Activated naive CD8-positive, alpha-beta T cell treated with anti-CD3 and anti-CD28 coated beads for 36 hours (primary cell): ENCODE data around the gene RNPEPL1. TPM values are rescaled to one million over a fixed set of nuclear protein-coding genes. Genes with fewer than 3 reads are reported as not detected.
"Not testable (repeated sequence)": the region's sequence is repeated elsewhere in the genome, so short reads cannot be mapped to it uniquely, and the experiment has no call there.

Experiments used
- DNase-seq: peaks from one replicate; pipeline ENCODE4 v3.0.0; 2021
- H3K27ac Mint-ChIP-seq: one replicate; pipeline ENCODE4 v1.8.0; 2022; ENCODE audit warnings: mild to moderate bottlenecking, moderate library complexity, mixed read lengths
- H3K27me3 Mint-ChIP-seq: one replicate; pipeline ENCODE4 v1.8.0; 2022; ENCODE audit warnings: mild to moderate bottlenecking, mixed read lengths
- H3K36me3 Mint-ChIP-seq: one replicate; pipeline ENCODE4 v1.8.0; 2021; ENCODE audit warnings: mild to moderate bottlenecking, mixed read lengths
- H3K4me1 Mint-ChIP-seq: one replicate; pipeline ENCODE4 v1.8.0; 2021; ENCODE audit warnings: mixed read lengths
- H3K4me3 Mint-ChIP-seq: one replicate; pipeline ENCODE4 v1.8.0; 2022; ENCODE audit warnings: mild to moderate bottlenecking, moderate library complexity, mixed read lengths
- H3K9me3 Mint-ChIP-seq: one replicate; pipeline ENCODE4 v1.8.0; 2022; ENCODE audit warnings: mixed read lengths
- total RNA-seq, 2 experiments: library from RNA; stranded (reverse); gene quantifications; one replicate each; pipeline ENCODE4 v1.2.3, GENCODE V29; 2021

RNPEPL1 gene, protein sequence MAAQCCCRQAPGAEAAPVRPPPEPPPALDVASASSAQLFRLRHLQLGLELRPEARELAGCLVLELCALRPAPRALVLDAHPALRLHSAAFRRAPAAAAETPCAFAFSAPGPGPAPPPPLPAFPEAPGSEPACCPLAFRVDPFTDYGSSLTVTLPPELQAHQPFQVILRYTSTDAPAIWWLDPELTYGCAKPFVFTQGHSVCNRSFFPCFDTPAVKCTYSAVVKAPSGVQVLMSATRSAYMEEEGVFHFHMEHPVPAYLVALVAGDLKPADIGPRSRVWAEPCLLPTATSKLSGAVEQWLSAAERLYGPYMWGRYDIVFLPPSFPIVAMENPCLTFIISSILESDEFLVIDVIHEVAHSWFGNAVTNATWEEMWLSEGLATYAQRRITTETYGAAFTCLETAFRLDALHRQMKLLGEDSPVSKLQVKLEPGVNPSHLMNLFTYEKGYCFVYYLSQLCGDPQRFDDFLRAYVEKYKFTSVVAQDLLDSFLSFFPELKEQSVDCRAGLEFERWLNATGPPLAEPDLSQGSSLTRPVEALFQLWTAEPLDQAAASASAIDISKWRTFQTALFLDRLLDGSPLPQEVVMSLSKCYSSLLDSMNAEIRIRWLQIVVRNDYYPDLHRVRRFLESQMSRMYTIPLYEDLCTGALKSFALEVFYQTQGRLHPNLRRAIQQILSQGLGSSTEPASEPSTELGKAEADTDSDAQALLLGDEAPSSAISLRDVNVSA
- total RNA-seq = 10 to 100 TPM; 33.8 to 37.2 TPM

DNA sequence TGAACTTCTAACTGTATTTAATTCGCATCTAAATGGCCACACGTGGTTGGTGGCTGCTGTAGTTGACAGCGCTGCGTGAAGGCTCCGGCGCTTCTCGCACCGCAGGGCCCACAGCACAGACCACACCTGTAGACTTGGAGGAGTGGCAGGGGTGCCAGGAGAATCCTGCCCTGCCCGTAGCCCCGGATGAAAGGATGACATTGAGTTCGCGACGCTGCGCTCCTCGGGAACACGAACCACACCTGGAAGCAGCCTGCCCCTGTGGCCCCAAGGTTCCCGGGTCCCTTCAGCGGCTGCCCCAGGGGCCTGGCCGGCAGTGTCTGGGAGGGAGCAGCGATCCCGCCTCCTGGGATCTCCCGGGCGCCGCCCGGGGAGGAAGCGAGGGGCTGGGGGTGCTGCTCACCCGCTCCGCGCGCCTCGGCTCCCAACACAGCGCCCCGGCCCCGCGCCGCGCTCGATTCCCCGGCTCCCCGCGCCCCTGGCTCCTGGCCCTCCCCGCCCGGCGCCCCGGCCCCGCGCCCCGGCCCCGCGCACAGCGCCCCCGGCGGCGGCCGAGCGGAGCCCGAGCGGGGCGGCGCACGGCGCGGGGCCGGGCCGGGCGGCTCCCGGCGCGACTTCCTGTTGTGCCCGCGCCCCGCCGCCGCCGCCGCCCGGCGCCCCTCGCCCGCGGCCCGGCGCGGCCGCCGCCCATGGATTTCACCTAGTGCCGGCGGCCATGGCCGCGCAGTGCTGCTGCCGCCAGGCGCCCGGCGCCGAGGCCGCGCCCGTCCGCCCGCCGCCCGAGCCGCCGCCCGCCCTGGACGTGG lies at the start of gene RNPEPL1:
Gene RNPEPL1 (plus strand): TSS at position 613 of the 806 bp plus-strand sequence. CDS start 103 bp downstream, at position 716.
- Mint-ChIP-seq H3K27ac (peak within 1 kb of the TSS; percentile 96), H3K36me3 (peaks cover 16% of the 10 kb centered on the region), H3K9me3 (no peaks in the 10 kb centered on the region), H3K27me3 (no peaks in the 10 kb centered on the region), H3K4me3 (peak within 1 kb of the TSS; percentile 94), H3K4me1 (peaks cover 54% of the 10 kb centered on the region)
- DNase-seq = peak; percentile 70

DNA sequence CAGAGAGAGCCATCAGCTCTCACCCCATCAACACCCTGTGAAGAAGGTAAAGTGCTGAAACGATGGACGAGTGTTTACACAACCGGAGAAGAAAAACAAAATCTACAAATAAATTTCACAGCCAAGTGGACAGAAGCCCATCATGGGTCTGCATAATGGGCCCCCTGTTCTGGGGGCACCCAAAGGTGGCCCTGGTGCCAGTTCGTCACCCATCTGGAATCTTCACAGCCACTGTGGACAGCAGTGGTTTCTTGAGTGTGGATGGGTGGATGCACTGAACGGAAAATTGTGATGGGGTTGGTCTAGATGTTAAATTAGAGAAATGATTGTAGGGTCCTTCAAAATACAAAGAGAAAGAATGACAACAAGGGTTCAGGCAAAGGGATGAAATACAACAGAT lies 49.3 kb upstream of the RNPEPL1 start:
- H3K4me3 Mint-ChIP-seq = no peak overlapping the region

DNA sequence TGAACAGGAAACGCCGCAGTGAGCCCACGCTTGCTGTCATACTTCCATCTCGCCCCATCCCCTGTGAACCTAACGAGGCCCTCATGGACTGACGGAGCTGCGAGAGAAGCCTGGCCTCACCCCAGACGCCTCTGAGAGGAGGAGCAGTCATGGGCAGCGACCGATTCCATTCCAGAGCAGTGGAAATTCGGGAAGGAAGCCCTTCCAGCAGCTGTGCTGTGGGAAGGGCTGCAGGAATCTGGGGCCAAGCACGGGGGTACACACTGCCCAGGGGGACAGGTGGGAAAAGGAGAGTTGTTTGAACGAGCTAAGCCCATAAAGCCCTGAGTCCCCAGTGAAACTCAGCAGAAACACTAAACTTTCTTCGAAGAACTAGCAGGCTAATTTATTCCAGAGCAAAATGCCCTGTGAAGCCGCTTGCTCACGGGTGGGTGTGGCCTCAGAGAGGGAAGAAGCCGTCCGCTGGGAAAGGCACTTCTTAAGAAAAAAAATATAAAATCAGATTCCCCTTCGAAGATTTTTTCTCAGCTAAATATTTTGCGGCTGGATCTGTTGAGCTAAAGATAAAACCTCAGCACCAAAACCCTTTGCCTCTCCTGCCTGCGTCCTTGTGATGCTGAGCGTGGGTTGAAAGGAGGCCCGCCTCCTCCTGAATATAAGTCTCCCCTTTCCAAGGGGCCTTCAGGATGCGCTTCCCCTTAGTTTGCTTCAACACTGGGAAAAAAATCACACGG lies 48.7 kb upstream of the RNPEPL1 start:
- Mint-ChIP-seq H3K4me1 (peaks cover 3% of the 10 kb centered on the region), H3K9me3 (peaks cover 7% of the 10 kb centered on the region), H3K27me3 (no peaks in the 10 kb centered on the region), H3K4me3 (no peak overlapping the region), H3K36me3 (peaks cover 36% of the 10 kb centered on the region), H3K27ac (no peak overlapping the region)
- DNase-seq = no peak

More for the DNA sequence above, 49.3 kb upstream of the RNPEPL1 start:
- Mint-ChIP-seq H3K36me3 (peaks cover 31% of the 10 kb centered on the region), H3K4me1 (peaks cover 9% of the 10 kb centered on the region), H3K27me3 (no peaks in the 10 kb centered on the region), H3K9me3 (peaks cover 2% of the 10 kb centered on the region), H3K27ac (no peak overlapping the region)
- no peak for DNase-seq

DNA sequence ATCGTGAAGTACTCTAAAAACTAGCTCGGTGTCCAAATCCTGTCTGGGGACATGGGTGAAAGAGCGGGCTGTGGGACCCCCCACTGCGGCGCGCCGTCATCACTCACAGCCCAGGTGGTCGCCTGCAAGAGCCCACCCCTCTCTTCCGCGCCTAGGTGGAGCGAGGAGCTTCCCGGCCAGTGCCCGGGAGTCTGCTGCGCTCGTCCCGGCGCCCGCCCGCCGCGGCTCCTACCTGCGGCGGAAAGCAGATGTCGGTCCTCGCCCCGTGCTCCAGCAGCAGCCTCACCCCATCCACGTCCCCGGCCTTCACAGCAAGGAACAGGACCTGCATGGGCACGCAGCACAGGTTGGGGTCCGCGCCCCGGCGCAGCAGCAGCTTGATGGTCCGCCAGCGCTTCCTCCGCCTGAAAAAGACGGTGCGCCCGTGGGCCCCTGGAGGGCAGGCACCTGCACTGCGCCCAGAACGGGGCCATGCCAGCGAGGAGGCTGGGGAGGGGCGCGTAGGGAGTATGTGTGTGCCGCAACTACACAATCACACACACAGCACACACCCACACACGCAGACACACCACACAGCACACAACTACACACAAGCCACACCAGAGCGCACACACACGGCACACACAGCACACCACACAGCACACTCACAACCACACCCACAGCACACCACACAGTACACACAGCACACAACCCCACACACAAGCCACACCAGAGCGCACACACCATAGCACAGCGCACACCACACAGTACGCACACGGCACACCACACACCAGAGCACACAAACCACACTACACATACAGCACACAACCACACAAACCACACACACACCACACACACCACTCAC lies 47.9 kb upstream of the RNPEPL1 start:
- Mint-ChIP-seq H3K27me3 (no peaks in the 10 kb centered on the region), H3K4me1 (peaks cover 3% of the 10 kb centered on the region), H3K36me3 (peaks cover 44% of the 10 kb centered on the region), H3K9me3 (peaks cover 14% of the 10 kb centered on the region), H3K4me3 (no peak overlapping the region), H3K27ac (no peak overlapping the region)
- DNase-seq = peak; percentile 11

DNA sequence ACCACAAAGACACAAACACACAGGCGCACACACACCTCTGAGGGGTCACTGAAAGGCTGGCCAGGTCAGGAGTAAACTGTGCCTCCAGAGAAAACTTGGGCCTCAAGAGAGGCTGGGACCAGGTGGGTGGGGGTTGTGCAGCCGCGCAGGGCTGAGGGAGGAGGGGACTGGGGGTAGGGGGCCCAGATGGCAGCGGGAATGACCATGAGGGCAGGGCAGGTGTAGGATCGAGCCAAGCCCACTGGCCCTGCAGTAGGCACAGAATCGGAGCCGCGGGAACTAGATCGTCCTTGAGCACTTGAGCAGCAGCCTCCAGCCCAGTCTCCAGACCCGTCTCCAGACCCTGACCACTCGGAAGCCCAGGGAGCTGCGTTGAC lies 47.3 kb upstream of the RNPEPL1 start:
- peaks cover 3% of the 10 kb centered on the region for H3K4me1 Mint-ChIP-seq
- H3K4me3 Mint-ChIP-seq = no peak overlapping the region
- peaks cover 19% of the 10 kb centered on the region for H3K9me3 Mint-ChIP-seq
- DNase-seq = no peak
- H3K27ac Mint-ChIP-seq = no peak overlapping the region
- peaks cover 49% of the 10 kb centered on the region for H3K36me3 Mint-ChIP-seq
- H3K27me3 Mint-ChIP-seq = no peaks in the 10 kb centered on the region

DNA sequence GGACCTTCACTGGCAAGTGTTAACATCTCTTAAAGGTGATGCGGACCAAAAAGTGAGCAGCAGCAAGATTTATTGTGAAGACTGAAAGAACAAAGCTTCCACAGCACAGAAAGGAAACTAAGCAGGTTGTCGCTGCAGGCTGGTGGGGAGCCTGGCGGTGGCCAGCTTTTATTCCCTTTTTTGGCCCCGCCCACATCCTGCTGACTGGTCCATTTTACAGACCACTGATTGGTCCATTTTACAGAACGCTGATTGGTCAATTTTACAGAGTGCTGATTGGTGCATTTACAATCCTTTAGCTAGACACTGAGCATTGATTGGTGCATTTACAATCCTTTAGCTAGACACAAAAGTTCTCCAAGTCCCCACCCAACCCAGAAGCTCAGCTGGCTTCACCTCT lies 46.4 kb upstream of the RNPEPL1 start:
- not testable (repeated sequence) for H3K4me1 Mint-ChIP-seq, H3K27me3 Mint-ChIP-seq, H3K4me3 Mint-ChIP-seq, H3K27ac Mint-ChIP-seq
- peak; percentile 16 for DNase-seq
- Mint-ChIP-seq H3K36me3 (peaks cover 54% of the 10 kb centered on the region), H3K9me3 (peaks cover 21% of the 10 kb centered on the region)

DNA sequence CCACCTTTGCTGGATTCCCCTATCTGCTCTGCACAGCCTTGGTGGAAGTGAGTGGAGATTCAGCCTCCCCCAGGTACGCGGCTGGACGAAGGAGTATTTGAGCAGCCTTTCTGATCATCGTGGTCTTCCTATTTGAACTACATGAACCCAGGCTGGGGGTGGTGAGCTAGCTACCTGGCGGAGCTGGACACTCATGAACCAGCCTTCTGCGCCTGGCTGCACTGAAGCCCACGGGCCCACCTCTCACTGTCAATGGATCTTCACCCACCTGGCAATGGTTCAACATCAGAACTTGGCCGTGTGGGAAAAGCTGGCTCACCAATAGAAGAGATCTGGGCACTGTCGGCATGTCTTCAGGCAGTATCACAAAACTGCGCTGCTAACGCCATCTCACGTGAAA lies 45.9 kb upstream of the RNPEPL1 start:
- no peak for DNase-seq
- Mint-ChIP-seq H3K27ac (no peak overlapping the region), H3K27me3 (no peaks in the 10 kb centered on the region), H3K4me1 (peaks cover 3% of the 10 kb centered on the region), H3K9me3 (peaks cover 25% of the 10 kb centered on the region), H3K4me3 (no peak overlapping the region), H3K36me3 (peaks cover 59% of the 10 kb centered on the region)

DNA sequence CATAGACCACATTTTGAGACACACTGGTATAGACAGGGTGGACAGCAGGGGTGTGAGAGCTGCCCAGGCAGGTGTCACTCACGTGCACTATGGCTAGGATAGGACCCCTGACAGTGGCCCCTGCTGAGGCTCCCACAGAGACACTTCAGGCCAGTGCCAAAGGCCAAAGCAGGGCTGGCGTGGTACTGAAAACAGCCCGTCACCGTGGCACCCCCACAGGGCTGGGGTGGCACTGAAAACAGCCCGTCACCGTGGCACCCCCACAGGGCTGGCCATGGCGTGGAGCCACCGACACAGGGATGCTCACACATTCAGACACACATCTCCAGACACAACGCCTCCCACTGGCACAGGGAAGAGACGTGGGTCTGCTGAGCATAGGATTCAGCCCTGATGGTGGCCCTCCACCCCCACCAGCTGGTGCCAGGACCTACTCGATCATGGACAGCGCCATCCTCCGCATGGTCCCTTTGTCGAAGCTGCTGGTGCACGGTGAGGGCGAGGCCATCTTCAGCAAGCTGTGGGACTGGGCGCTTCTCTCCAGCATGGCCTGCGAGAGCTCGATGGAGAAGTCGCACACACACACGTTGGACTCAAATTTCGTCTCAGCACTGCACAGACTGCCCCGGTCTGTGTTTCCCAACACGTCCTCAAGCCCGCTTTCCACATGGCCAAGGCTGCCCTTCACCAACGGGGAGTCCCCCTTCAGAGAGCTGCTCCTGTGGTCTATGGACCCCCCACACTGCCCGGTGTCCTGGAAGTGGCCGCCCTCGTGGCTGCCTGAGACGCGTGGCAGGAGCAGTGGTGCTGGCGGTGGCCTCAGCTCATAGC lies 44.6 kb upstream of the RNPEPL1 start:
- H3K4me1 Mint-ChIP-seq = peaks cover 3% of the 10 kb centered on the region
- H3K4me3 Mint-ChIP-seq = no peak overlapping the region
- no peak overlapping the region for H3K27ac Mint-ChIP-seq
- peaks cover 25% of the 10 kb centered on the region for H3K9me3 Mint-ChIP-seq
- H3K36me3 Mint-ChIP-seq = peaks cover 68% of the 10 kb centered on the region
- H3K27me3 Mint-ChIP-seq = no peaks in the 10 kb centered on the region
- DNase-seq = no peak

DNA sequence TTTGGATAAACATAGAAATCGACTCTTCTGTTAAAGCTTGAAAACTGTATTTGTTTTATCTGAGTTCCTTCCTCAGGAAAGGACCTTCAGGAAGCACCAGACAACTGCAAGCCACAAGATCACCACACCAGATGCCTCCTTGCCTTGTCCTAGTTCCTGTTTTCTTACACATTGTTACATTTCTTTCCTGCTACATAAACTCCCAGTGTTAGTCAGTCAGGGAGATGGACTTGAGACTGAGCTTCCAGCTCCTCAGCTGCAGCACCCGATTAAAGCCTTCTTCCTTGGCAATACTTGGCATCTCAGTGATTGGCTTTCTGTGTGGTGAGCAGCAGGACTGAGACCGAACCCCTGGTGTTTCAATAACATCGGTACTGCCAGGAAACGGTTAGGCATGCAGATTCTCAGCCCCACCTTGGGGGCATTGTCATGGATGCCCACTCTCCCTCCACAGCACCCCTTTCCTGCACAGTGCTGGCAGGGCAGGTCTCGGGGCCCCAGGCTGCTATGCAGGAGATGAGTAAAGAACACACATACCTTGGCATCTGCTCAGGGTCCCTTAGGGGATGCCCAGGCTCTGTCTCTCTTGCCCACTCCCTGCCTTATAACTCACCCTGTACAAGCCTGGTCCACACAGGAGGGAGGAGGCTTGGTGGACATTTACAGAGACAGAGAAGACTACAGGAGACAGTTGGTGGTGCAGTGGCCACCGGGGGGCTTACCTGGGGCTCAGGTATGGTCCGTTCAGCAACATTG lies 43.1 kb upstream of the RNPEPL1 start:
- Mint-ChIP-seq H3K4me1 (peaks cover 3% of the 10 kb centered on the region), H3K27ac (peak overlapping the region; percentile 27), H3K36me3 (peaks cover 82% of the 10 kb centered on the region), H3K9me3 (peaks cover 27% of the 10 kb centered on the region), H3K4me3 (no peak overlapping the region), H3K27me3 (no peaks in the 10 kb centered on the region)
- DNase-seq = no peak

DNA sequence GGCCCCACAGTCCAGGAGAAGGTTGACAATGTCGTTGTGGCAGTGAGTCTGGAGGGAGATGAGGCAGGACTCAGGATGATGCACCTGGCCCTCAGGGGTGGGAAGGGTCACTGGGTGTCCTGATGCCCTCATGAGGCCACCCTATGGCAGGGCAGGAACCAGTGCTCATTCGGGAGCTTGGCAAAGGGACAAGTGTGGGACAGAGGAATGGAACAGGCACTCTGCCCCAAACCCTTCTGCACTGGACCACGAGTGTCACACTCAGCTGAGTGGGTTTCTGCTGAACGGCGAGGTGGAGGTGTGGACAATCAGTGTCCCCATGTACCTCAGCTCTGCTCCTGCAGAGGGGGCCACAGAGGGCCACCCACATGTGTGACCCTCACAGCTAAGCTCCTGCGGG lies 42.5 kb upstream of the RNPEPL1 start:
- DNase-seq = no peak
- no peak overlapping the region for H3K27ac Mint-ChIP-seq

DNA sequence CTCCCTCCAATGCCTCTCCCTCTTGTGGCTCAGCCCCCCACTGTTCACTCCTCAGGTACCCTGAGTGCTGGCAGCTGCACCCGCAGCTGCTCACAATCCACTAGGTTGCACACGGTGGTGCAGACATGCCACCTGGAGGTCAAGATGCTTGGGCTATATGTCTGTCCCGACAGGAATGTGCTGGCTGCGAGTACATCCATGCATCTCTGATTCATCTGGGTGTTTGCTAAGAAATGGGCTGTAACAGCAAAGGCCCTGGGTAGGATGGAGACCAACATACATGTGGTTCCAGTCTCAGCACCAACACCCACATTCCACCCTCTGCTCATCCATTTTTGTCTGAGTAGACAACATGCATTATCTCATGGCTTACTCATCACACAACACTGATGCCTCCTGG lies 41.8 kb upstream of the RNPEPL1 start:
- H3K27me3 Mint-ChIP-seq = no peaks in the 10 kb centered on the region
- no peak for DNase-seq
- H3K36me3 Mint-ChIP-seq = peaks cover 89% of the 10 kb centered on the region
- H3K9me3 Mint-ChIP-seq = peaks cover 33% of the 10 kb centered on the region
- H3K27ac Mint-ChIP-seq = no peak overlapping the region
- no peak overlapping the region for H3K4me3 Mint-ChIP-seq
- no peaks in the 10 kb centered on the region for H3K4me1 Mint-ChIP-seq

More for the DNA sequence above, 42.5 kb upstream of the RNPEPL1 start:
- Mint-ChIP-seq H3K4me1 (peaks cover under 1% of the 10 kb centered on the region), H3K27me3 (no peaks in the 10 kb centered on the region), H3K4me3 (no peak overlapping the region), H3K36me3 (peaks cover 84% of the 10 kb centered on the region), H3K9me3 (peaks cover 27% of the 10 kb centered on the region)

DNA sequence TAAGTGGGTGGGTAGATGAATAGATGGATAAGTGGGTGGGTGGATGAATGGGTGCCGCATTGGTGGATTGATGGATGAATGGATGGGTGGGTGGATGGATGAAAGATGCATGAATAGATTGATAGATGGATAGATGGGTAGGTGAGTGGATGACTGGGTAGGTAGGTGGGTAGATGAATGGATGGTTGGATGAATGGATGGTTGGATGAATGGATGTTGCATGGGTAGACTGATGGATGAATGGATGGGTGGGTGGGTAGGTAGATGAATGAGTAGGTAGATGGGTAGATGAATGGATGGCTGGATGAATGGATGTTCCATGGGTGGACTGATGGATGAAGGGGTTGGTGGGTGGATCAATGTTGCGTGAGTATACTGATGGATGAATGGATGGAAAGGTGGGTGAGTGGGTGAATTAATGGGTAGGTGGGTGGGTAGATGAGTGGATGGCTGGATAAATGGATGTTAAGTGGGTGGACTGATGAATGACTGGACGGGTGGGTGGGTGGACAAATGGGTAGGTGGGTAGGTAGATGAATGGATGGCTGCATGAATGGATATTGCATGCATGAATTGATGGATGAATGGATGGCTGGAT lies 41.0 kb upstream of the RNPEPL1 start:
- Mint-ChIP-seq H3K4me1 (no peaks in the 10 kb centered on the region), H3K27me3 (no peaks in the 10 kb centered on the region), H3K4me3 (no peak overlapping the region), H3K36me3 (peaks cover 89% of the 10 kb centered on the region), H3K27ac (no peak overlapping the region), H3K9me3 (peaks cover 40% of the 10 kb centered on the region)
- DNase-seq = no peak
